Osteocyte (in vitro differentiated cells): Measurements from ENCODE around the gene TMX2. TPM values are rescaled to one million over a fixed set of nuclear protein-coding genes. Genes with fewer than 3 reads are reported as not detected.

Source experiments
- DNase-seq: peaks from one replicate; pipeline ENCODE4 v3.0.0; 2021; ENCODE audit warnings: mixed read lengths; ENCODE audit not compliant: unreplicated experiment; ENCODE audit errors: extremely low spot score
- H3K27ac Mint-ChIP-seq: one replicate; pipeline ENCODE4 v1.8.0; 2021; ENCODE audit warnings: mild to moderate bottlenecking, mixed read lengths; ENCODE audit not compliant: unreplicated experiment
- H3K27me3 Mint-ChIP-seq: one replicate; pipeline ENCODE4 v1.8.0; 2021; ENCODE audit warnings: mixed read lengths; ENCODE audit not compliant: unreplicated experiment
- H3K36me3 Mint-ChIP-seq: one replicate; pipeline ENCODE4 v1.8.0; 2021; ENCODE audit warnings: mixed read lengths; ENCODE audit not compliant: unreplicated experiment
- H3K4me1 Mint-ChIP-seq: one replicate; pipeline ENCODE4 v1.8.0; 2021; ENCODE audit warnings: mixed read lengths; ENCODE audit not compliant: unreplicated experiment
- H3K4me3 Mint-ChIP-seq: one replicate; pipeline ENCODE4 v1.8.0; 2021; ENCODE audit warnings: mild to moderate bottlenecking, moderate library complexity, mixed read lengths; ENCODE audit not compliant: unreplicated experiment
- H3K9me3 Mint-ChIP-seq: one replicate; pipeline ENCODE4 v1.8.0; 2021; ENCODE audit warnings: mixed read lengths; ENCODE audit not compliant: unreplicated experiment
- total RNA-seq: library from RNA; stranded (reverse); gene quantifications from 2 replicates; pipeline ENCODE4 v1.2.1, GENCODE V29; 2021
- TF ChIP-seq, protein P1 (sequence below): fragments of 200-600 bp; sonication (generic); IDR thresholded peaks from 2 replicates; pipeline ENCODE4 v1.5.0; 2021; ENCODE audit warnings: antibody characterized with exemption, mild to moderate bottlenecking, moderate library complexity

TMX2 gene
- total RNA-seq, 1 donor from 2014 or later: 62.2 TPM

DNA sequence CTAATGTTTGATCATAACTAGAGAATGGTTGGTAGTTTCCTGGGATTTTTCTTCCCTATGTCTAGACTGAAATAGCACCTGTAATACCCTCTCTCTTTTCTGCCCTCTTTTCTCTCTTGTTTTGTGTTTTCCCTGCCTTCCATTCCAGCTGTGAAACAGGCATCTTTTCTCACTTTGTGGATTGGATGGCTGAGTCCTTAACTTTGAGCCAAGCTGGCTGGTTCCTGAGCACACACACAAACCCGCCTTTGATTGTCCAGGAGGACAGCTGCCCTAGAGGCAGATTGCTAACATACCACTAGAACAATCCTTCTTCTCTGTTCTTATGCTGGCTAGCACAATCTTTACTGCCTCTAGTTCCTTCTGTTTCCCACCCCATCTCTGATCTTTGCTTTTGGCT, 66.9 kb downstream of the TMX2 start:
- TF ChIP-seq, protein P1, sequence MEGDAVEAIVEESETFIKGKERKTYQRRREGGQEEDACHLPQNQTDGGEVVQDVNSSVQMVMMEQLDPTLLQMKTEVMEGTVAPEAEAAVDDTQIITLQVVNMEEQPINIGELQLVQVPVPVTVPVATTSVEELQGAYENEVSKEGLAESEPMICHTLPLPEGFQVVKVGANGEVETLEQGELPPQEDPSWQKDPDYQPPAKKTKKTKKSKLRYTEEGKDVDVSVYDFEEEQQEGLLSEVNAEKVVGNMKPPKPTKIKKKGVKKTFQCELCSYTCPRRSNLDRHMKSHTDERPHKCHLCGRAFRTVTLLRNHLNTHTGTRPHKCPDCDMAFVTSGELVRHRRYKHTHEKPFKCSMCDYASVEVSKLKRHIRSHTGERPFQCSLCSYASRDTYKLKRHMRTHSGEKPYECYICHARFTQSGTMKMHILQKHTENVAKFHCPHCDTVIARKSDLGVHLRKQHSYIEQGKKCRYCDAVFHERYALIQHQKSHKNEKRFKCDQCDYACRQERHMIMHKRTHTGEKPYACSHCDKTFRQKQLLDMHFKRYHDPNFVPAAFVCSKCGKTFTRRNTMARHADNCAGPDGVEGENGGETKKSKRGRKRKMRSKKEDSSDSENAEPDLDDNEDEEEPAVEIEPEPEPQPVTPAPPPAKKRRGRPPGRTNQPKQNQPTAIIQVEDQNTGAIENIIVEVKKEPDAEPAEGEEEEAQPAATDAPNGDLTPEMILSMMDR: no peak
- peaks cover 77% of the 10 kb centered on the region for H3K4me1 Mint-ChIP-seq
- no peaks in the 10 kb centered on the region for H3K9me3 Mint-ChIP-seq
- peaks cover 3% of the 10 kb centered on the region for H3K36me3 Mint-ChIP-seq
- peak overlapping the region; percentile 62 for H3K4me3 Mint-ChIP-seq
- H3K27ac Mint-ChIP-seq: peak overlapping the region; percentile 95
- H3K27me3 Mint-ChIP-seq: no peaks in the 10 kb centered on the region
- no peak for DNase-seq

DNA sequence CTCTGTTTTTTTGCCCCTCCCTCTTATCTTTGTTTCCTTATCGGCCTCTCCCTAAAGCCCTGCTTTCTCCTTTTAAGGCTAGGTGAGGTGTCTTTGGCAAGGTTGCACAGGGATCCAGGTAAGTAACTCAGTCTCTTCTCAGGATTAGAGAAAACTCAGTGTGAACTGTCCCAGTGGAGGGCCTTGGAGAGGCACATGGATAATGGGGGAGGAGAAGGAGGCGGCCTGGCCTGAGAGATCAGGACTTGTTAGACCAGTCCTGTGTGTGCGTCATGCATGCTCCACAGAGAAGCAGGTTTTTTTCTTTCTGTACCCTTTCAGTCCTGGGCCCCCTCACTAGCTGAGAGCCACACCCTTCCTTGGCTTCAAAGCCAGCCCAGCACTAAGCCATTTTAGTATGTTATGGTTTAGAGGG, 69.1 kb downstream of the TMX2 start:
- Mint-ChIP-seq H3K4me3 (no peak overlapping the region), H3K27me3 (no peaks in the 10 kb centered on the region), H3K4me1 (peaks cover 71% of the 10 kb centered on the region), H3K9me3 (no peaks in the 10 kb centered on the region), H3K27ac (peak overlapping the region; percentile 95), H3K36me3 (peaks cover 6% of the 10 kb centered on the region)
- TF ChIP-seq, protein P1: no peak
- DNase-seq: no peak

DNA sequence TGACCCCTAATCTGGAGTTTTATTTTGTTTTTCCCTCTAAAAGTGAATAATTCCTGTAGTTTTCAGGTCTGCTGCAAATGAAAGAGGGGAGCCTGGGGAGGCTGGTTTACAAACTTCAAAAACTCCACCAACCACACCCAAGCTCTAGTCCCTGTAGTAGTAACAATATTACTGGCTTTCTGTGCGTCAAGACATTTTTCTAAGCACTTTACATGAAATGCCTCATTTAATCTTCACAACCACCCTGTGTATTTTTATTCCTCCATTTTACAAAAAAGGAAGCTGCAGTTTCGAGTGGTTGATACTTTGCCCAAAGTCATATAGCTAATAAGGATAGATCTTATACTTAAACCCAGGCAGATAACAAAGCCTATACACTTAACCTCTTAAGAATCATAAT, 72.7 kb downstream of the TMX2 start:
- H3K9me3 Mint-ChIP-seq: no peaks in the 10 kb centered on the region
- H3K27ac Mint-ChIP-seq: no peak overlapping the region
- no peak overlapping the region for H3K4me3 Mint-ChIP-seq
- H3K36me3 Mint-ChIP-seq: peaks cover 9% of the 10 kb centered on the region
- no peak for DNase-seq
- TF ChIP-seq, protein P1: no peak
- no peaks in the 10 kb centered on the region for H3K27me3 Mint-ChIP-seq
- peaks cover 62% of the 10 kb centered on the region for H3K4me1 Mint-ChIP-seq

DNA sequence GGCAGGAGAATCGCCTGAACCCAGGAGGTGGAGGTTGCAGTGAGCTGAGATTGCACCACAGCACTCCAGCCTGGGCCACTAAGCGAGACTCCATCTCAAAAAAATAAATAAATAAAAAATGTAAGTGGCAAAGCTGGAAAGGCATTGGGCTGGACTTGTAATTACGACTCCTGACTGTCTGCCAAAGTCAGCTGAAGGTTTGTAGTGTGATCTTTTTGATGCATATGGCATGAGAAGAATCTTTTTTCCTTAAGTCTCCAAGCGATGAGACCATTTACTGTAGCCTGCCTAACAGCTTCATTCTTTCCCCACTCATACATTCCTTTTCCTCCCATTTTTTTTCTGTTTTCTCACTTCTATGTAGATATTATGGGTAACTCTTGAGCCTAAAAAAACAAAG, 74.0 kb downstream of the TMX2 start:
- TF ChIP-seq, protein P1: no peak
- no peak overlapping the region for H3K4me3 Mint-ChIP-seq
- H3K27me3 Mint-ChIP-seq: no peaks in the 10 kb centered on the region
- DNase-seq: no peak
- no peaks in the 10 kb centered on the region for H3K9me3 Mint-ChIP-seq
- H3K27ac Mint-ChIP-seq: peak overlapping the region; percentile 78
- H3K4me1 Mint-ChIP-seq: peaks cover 51% of the 10 kb centered on the region
- H3K36me3 Mint-ChIP-seq: peaks cover 9% of the 10 kb centered on the region

DNA sequence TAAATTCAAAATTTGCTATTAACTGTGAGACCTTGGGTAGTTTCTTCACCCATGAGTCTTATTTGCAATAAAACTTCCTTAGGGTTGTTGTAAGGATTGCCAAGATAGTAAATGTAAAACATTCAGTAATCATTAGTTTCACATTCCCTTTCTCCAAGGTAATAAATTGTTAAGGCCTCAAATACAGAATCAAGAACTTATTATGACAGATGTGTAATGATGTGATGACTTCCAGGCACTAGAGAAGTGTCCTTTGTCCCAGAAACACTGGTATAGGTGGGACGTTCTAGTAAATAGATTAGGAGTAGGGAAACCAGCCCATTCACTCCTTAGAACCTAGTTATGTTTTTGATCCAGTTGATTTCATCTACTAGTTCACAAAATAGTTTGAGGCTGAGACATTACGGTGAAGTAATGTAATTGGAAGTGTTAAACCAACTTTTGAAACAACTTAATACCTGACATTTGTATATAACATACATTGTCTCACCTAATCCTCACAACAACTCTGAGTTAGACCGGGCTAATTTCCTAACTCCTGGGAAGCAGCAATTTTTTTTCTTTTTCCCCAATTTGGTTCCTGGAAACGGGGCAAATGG, 74.7 kb downstream of the TMX2 start:
- Mint-ChIP-seq H3K36me3 (peaks cover 10% of the 10 kb centered on the region), H3K9me3 (no peaks in the 10 kb centered on the region), H3K4me1 (peaks cover 49% of the 10 kb centered on the region), H3K27ac (peak overlapping the region; percentile 78), H3K4me3 (no peak overlapping the region), H3K27me3 (no peaks in the 10 kb centered on the region)
- TF ChIP-seq, protein P1: no peak
- DNase-seq: no peak
